ENCODE results near the gene IRX2.

GRCh38 chr5:2761921-2762488 is 10.5 kb upstream of the IRX2 start:
- TF ChIP-seq CTCF (IDR thresholded peaks at IDR 0.05; ENCODE audit: insufficient read depth, low read depth, low read length) (no peak), EZH2 (IDR thresholded peaks at IDR 0.05; ENCODE audit: insufficient read depth, low read length) (no peak)

All from astrocyte (in vitro differentiated cells and primary cell).